Measurements from ENCODE around the gene SHD.

GRCh38 chr19:4324228-4324627, 45.2 kb downstream of the SHD start:
- TF ChIP-seq, protein P1, sequence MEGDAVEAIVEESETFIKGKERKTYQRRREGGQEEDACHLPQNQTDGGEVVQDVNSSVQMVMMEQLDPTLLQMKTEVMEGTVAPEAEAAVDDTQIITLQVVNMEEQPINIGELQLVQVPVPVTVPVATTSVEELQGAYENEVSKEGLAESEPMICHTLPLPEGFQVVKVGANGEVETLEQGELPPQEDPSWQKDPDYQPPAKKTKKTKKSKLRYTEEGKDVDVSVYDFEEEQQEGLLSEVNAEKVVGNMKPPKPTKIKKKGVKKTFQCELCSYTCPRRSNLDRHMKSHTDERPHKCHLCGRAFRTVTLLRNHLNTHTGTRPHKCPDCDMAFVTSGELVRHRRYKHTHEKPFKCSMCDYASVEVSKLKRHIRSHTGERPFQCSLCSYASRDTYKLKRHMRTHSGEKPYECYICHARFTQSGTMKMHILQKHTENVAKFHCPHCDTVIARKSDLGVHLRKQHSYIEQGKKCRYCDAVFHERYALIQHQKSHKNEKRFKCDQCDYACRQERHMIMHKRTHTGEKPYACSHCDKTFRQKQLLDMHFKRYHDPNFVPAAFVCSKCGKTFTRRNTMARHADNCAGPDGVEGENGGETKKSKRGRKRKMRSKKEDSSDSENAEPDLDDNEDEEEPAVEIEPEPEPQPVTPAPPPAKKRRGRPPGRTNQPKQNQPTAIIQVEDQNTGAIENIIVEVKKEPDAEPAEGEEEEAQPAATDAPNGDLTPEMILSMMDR (IDR thresholded peaks at IDR 0.05): no peak
- no peak for TF ChIP-seq POLR2A (IDR thresholded peaks at IDR 0.05)

All from body of pancreas (tissue), 4 donors.